K562 (cell line): Measurements from ENCODE around the gene PRMT2. TPM values are rescaled to one million over a fixed set of nuclear protein-coding genes. Genes with fewer than 3 reads are reported as not detected.

Source experiments
- ATAC-seq: fragments of 200-7000 bp; cut with Tn5 transposase; 3 replicates; pipeline ENCODE4 v1.9.1; 2020; ENCODE audit warnings: moderate library complexity
- Bru-seq: library from RNA; stranded (reverse); fragments of 400-500 nt; gene quantifications from one replicate; lab custom pipeline; 2021; lab: Mats Ljungman, UMichigan
- BruChase-seq, 2 experiments: library from RNA; stranded (reverse); fragments of 400-500 nt; gene quantifications; one replicate each; lab custom pipeline; 2021; lab: Mats Ljungman, UMichigan
- BruUV-seq: library from RNA; stranded (reverse); fragments of 400-500 nt; replicated peaks from 2 replicates; lab custom pipeline; 2021; lab: Mats Ljungman, UMichigan
- CTCF ChIA-PET: fragments of 300-600 bp; formaldehyde crosslinking; extraction: SDS; loops from one replicate; lab custom pipeline; 2021; ENCODE audit warnings: low intra/inter-chr PET ratio; lab: Yijun Ruan, JAX
- POLR2A ChIA-PET: fragments of 300-600, 350-650 bp; sonication (Branson Sonifier 250); formaldehyde crosslinking; extraction: SDS; loops from one replicate; lab custom pipeline; 2021; ENCODE audit warnings: antibody characterized with exemption, inconsistent platforms; lab: Yijun Ruan, JAX
- DNase-seq, 4 experiments: peaks; one replicate each; pipeline versions ENCODE4 v3.0.0 to v3.0.0-alpha.2; 2011 to 2018; ENCODE audit warnings: low spot score in 3 of 4, mixed read lengths in 3 of 4; ENCODE audit errors: extremely low read depth in 1 of 4
- FAIRE-seq: peaks from 2 replicates; lab custom pipeline; 2011; peaks lifted over from hg19 to GRCh38; lab: Jason Lieb, UNC
- H2AFZ ChIP-seq: 2 replicates; pipeline ENCODE4 v1.6.0; 2011; ENCODE audit warnings: low read depth, low read length, control low read depth, inconsistent platforms
- H3K27ac ChIP-seq: fragments of 200-600 bp; 3 replicates; pipeline ENCODE4 v1.8.0; 2011; ENCODE audit warnings: low read depth, mild to moderate bottlenecking, control low read depth, inconsistent platforms, low read length, moderate library complexity, mixed read lengths; ENCODE audit errors: extremely low read depth
- H3K27me3 ChIP-seq, 2 experiments: fragments of 300-600 bp in 1 of 2; 2 replicates in 1 of 2; 3 replicates in 1 of 2; pipeline versions ENCODE4 v1.6.0 to v1.8.0; 2011; ENCODE audit warnings: inconsistent platforms in 2 of 2, low read length in 2 of 2, mild to moderate bottlenecking in 1 of 2, mixed read lengths in 1 of 2, moderate library complexity in 1 of 2; ENCODE audit not compliant: control insufficient read depth in 2 of 2, insufficient read depth in 2 of 2
- H3K36me3 ChIP-seq: fragments of 300-600 bp; 3 replicates; pipeline ENCODE4 v1.8.0; 2011; ENCODE audit warnings: mild to moderate bottlenecking, low read length, inconsistent platforms; ENCODE audit not compliant: control insufficient read depth, insufficient read depth
- H3K4me1 ChIP-seq, 2 experiments: fragments of 200-600 bp in 1 of 2; replicated peaks in 1 of 2; 2 replicates in 1 of 2; 3 replicates in 1 of 2; pipeline versions ENCODE4 v1.5.1 to v1.8.0; 2011; ENCODE audit warnings: inconsistent platforms in 2 of 2, low read length in 2 of 2, mild to moderate bottlenecking in 1 of 2, mixed read lengths in 1 of 2, moderate library complexity in 1 of 2; ENCODE audit not compliant: control insufficient read depth in 2 of 2, insufficient read depth in 2 of 2
- H3K4me2 ChIP-seq: 2 replicates; pipeline ENCODE4 v1.6.1; 2011; ENCODE audit warnings: low read length, control low read depth, inconsistent platforms, mixed read lengths; ENCODE audit not compliant: insufficient read depth
- H3K4me3 ChIP-seq: fragments of 200-600 bp; sonication (generic), shearing (Covaris generic); 2 replicates; pipeline ENCODE4 v1.5.1; 2016; ENCODE audit warnings: control low read depth, inconsistent platforms
- H3K79me2 ChIP-seq: fragments of 200-600 bp; 3 replicates; pipeline ENCODE4 v1.8.0; 2011; ENCODE audit warnings: low read length, inconsistent platforms; ENCODE audit not compliant: control insufficient read depth, insufficient read depth
- H3K9ac ChIP-seq, 2 experiments: 2 replicates each; pipeline versions ENCODE4 v1.6.0 to v1.6.1; 2011; ENCODE audit warnings: low read depth in 2 of 2, low read length in 2 of 2, control low read depth in 1 of 2, inconsistent platforms in 1 of 2, mild to moderate bottlenecking in 1 of 2, mixed read lengths in 1 of 2; ENCODE audit not compliant: insufficient read depth in 1 of 2
- H3K9me1 ChIP-seq: one replicate; pipeline ENCODE4 v1.6.0; 2011; ENCODE audit warnings: inconsistent platforms, mild to moderate bottlenecking, low read length, moderate library complexity; ENCODE audit not compliant: control insufficient read depth, insufficient read depth
- H3K9me3 ChIP-seq: replicated peaks from 2 replicates; pipeline ENCODE4 v1.5.1; 2011; ENCODE audit warnings: low read depth, low read length, inconsistent platforms; ENCODE audit not compliant: control insufficient read depth, insufficient read depth
- H4K20me1 ChIP-seq: replicated peaks from 2 replicates; pipeline ENCODE4 v1.6.1; 2011; ENCODE audit warnings: low read length, inconsistent platforms, mixed read lengths; ENCODE audit not compliant: control insufficient read depth, insufficient read depth
- CBFA2T2 ChIP-seq: fragments of 450-650 bp; conservative IDR thresholded peaks from 2 replicates; pipeline ENCODE4 v1.6.1; 2017; ENCODE audit warnings: mild to moderate bottlenecking
- CBFB ChIP-seq: sonication (generic); formaldehyde crosslinking; IDR thresholded peaks from 2 replicates; pipeline ENCODE4 v1.4.0; 2020; ENCODE audit warnings: mild to moderate bottlenecking, missing genetic modification reagents
- EHMT2 ChIP-seq: fragments of 450-650 bp; IDR thresholded peaks from 2 replicates; pipeline ENCODE4 v1.6.1; 2018; ENCODE audit warnings: antibody characterized with exemption
- GABPB1 ChIP-seq: sonication (generic); formaldehyde crosslinking; IDR thresholded peaks from 2 replicates; pipeline ENCODE4 v1.8.0; 2022; ENCODE audit warnings: mild to moderate bottlenecking, missing genetic modification reagents
- GTF2F1 ChIP-seq: IDR thresholded peaks from 2 replicates; pipeline ENCODE4 v1.6.1; 2011; ENCODE audit warnings: low read depth, low read length, improper control_type of control experiment
- KAT8 ChIP-seq: fragments of 450-650 bp; IDR thresholded peaks from 2 replicates; pipeline ENCODE4 v1.6.1; 2016; ENCODE audit warnings: low read depth, mild to moderate bottlenecking
- PYGO2 ChIP-seq: fragments of 450-650 bp; IDR thresholded peaks from 2 replicates; pipeline ENCODE4 v1.6.1; 2016; ENCODE audit warnings: mild to moderate bottlenecking, missing genetic modification characterization, moderate library complexity, missing compliant biosample characterization
- SAP30 ChIP-seq: fragments of 200-600 bp; sonication (generic); IDR thresholded peaks from 2 replicates; pipeline ENCODE4 v1.6.1; 2012; ENCODE audit warnings: borderline replicate concordance, low read depth, mild to moderate bottlenecking, moderate library complexity, low read length, control low read depth, inconsistent platforms; ENCODE audit not compliant: insufficient read depth, poor library complexity, severe bottlenecking
- SMAD1 ChIP-seq: fragments of 150-350 bp; IDR thresholded peaks from 2 replicates; pipeline ENCODE4 v1.6.1; 2014; ENCODE audit warnings: low read length, low read depth; ENCODE audit not compliant: partially characterized antibody
- YBX1 ChIP-seq: fragments of 450-650 bp; IDR thresholded peaks from 2 replicates; pipeline ENCODE4 v1.7.1; 2016; ENCODE audit warnings: mild to moderate bottlenecking
- ZNF384 ChIP-seq: IDR thresholded peaks from 2 replicates; pipeline ENCODE4 v1.6.1; 2012; ENCODE audit warnings: low read depth, low read length, improper control_type of control experiment
- ZNF436 ChIP-seq: fragments of 250-450, 450-650 bp; sonication (Bioruptor Pico); formaldehyde crosslinking; IDR thresholded peaks from 2 replicates; pipeline ENCODE4 v1.7.0; 2020; ENCODE audit warnings: mild to moderate bottlenecking
- ZNF57 ChIP-seq: fragments of 450-650 bp; formaldehyde crosslinking; IDR thresholded peaks from 2 replicates; pipeline ENCODE4 v1.4.0; 2020; ENCODE audit warnings: mild to moderate bottlenecking, moderate library complexity
- ZNF584 ChIP-seq: fragments of 200-800 bp; sonication (Bioruptor generic); IDR thresholded peaks from 2 replicates; pipeline ENCODE4 v1.6.1; 2016; ENCODE audit warnings: low read depth, mild to moderate bottlenecking, missing genetic modification characterization, missing compliant biosample characterization
- WGBS: fragments of 100-300 bp; shearing (Covaris generic); methylation state at CpG from one replicate; pipeline ENCODE4 v1.1.6; 2016; ENCODE audit warnings: low coverage, mixed read lengths; ENCODE audit not compliant: insufficient coverage; ENCODE audit errors: missing lambda C conversion rate; 5-methylcytosine and 5-hydroxymethylcytosine counted together
- in situ Hi-C: fragments of 300-500 bp; cut with MboI; formaldehyde crosslinking; loops from 4 replicates; pipeline ENCODE4 v1.15.0; 2018; ENCODE audit warnings: inconsistent platforms, mixed read lengths
- intact Hi-C: fragments of 100-400 bp; cut with micrococcal nuclease; formaldehyde crosslinking; loops from 2 replicates; pipeline ENCODE4 v1.14.2; 2022
- long read RNA-seq, 3 experiments: library from polyadenylated mRNA in 2 of 3; library from RNA in 1 of 3; unstranded in 2 of 3; stranded (forward) in 1 of 3; transcript quantifications; one replicate each; pipeline ENCODE4 v2.0.0, GENCODE V29; 2019 to 2022
- polyA minus RNA-seq, 3 experiments: library from RNA; depleted of rRNA, polyadenylated mRNA; stranded (reverse); fragments of >200 nt; gene quantifications; 2 replicates each; pipeline ENCODE4 v1.2.3, GENCODE V29; 2011
- polyA plus RNA-seq, 8 experiments: library from polyadenylated mRNA; depleted of rRNA in 4 of 8; stranded (reverse) in 5 of 8; unstranded in 3 of 8; fragments of >200 nt; fragmentation: Nextera tagmentation in 2 of 8; fragmentation: Illumina TruSeq in 1 of 8; extraction: Ambion mirVana in 2 of 8; extraction: Trizol in 1 of 8; gene quantifications; 2 replicates each; pipeline versions ENCODE4 v1.2.1 to v1.2.3, GENCODE V29; 2011 to 2014; ENCODE audit warnings: inconsistent platforms in 1 of 8, missing spikeins in 1 of 8
- total RNA-seq, 7 experiments: library from RNA; depleted of rRNA in 6 of 7; stranded (reverse); fragments of >200 nt in 6 of 7; fragmentation: Illumina TruSeq in 2 of 7; extraction: Trizol in 2 of 7; gene quantifications; 2 replicates each; pipeline versions ENCODE4 v1.2.1 to v1.2.3, GENCODE V29; 2011 to 2021; ENCODE audit warnings: low replicate concordance in 1 of 7

Gene PRMT2
- total RNA-seq (2011; cell fraction: chromatin; rRNA removed; ENCODE audit: low replicate concordance): 57.9 and 74.0 TPM in 2 replicates
- 39.0 and 43.6 TPM in 2 replicates for total RNA-seq (2011; cell fraction: nucleolus; rRNA removed)
- total RNA-seq (2011; cell fraction: nucleoplasm; rRNA removed): 48.0 and 70.5 TPM in 2 replicates
- total RNA-seq (2014; rRNA removed) (59.9 and 68.1 TPM in 2 replicates), total RNA-seq (2014; rRNA removed; fragmentation: Illumina TruSeq; extraction: Trizol) (35.1 and 43.5 TPM in 2 replicates), total RNA-seq (2015; rRNA removed; fragmentation: Illumina TruSeq; extraction: Trizol) (57.0 and 59.3 TPM in 2 replicates), total RNA-seq (2021) (48.0 and 52.7 TPM in 2 replicates), polyA plus RNA-seq (2011; rRNA removed) (85.7 and 87.0 TPM in 2 replicates), polyA plus RNA-seq (2014; fragmentation: Illumina TruSeq; extraction: Trizol) (49.8 and 56.3 TPM in 2 replicates), polyA plus RNA-seq (2014; fragmentation: Nextera tagmentation; extraction: Ambion mirVana) (10 to 100 TPM; 37.2 to 70.9 TPM), polyA plus RNA-seq (2014; rRNA removed) (69.6 and 73.7 TPM in 2 replicates), polyA minus RNA-seq (2011; rRNA and poly(A)+ RNA removed) (48.8 and 62.4 TPM in 2 replicates), Bru-seq, nascent RNA (percentile 67 among the genes with signal in this experiment), BruChase-seq, experiment 1, labeled RNA remaining after a 2-hour chase (percentile 77 among the genes with signal in this experiment), BruChase-seq, experiment 2, labeled RNA remaining after a 6-hour chase (percentile 76 among the genes with signal in this experiment)
- polyA plus RNA-seq (2011; cell fraction: cytosol; rRNA removed): 87.3 and 99.4 TPM in 2 replicates
- 127 and 129 TPM in 2 replicates for polyA plus RNA-seq (2011; cell fraction: nucleus; rRNA removed)
- polyA plus RNA-seq (2012): 72.9 and 73.8 TPM in 2 replicates
- polyA minus RNA-seq (2011; cell fraction: cytosol; rRNA and poly(A)+ RNA removed): 23.8 and 28.9 TPM in 2 replicates
- polyA minus RNA-seq (2011; cell fraction: nucleus; rRNA and poly(A)+ RNA removed): 30.3 and 39.5 TPM in 2 replicates
- long read RNA-seq, experiment 1, transcript PRMT2-203 (12 exons, 2,688 nt): minor isoform, 27 of 439 reads
- long read RNA-seq, experiment 1, transcript PRMT2-206 (11 exons, 2,131 nt): major isoform, 52 of 439 reads
- long read RNA-seq, experiment 1, transcript PRMT2-204 (6 exons, 954 nt): minor isoform, 32 of 439 reads
- long read RNA-seq, experiment 1, transcript PRMT2-201 (7 exons, 1,011 nt): minor isoform, 18 of 439 reads
- long read RNA-seq, experiment 1, partial matches to known transcripts: 136 of 439 reads
- long read RNA-seq, experiment 1, other reads (novel, unspliced or antisense): 154 of 439 reads
- long read RNA-seq, experiment 2, transcript PRMT2-204 (6 exons, 954 nt): major isoform, 10 of 66 reads
- long read RNA-seq, experiment 2, transcript PRMT2-206 (11 exons, 2,131 nt): minor isoform, 8 of 66 reads
- long read RNA-seq, experiment 2, transcript PRMT2-203 (12 exons, 2,688 nt): minor isoform, 5 of 66 reads
- long read RNA-seq, experiment 2, partial matches to known transcripts: 24 of 66 reads
- long read RNA-seq, experiment 2, other reads (novel, unspliced or antisense): 16 of 66 reads
- long read RNA-seq, experiment 3, transcript PRMT2-210 (8 exons, 1,874 nt): minor isoform, 8 of 92 reads
- long read RNA-seq, experiment 3, transcript PRMT2-206 (11 exons, 2,131 nt): minor isoform, 12 of 92 reads
- long read RNA-seq, experiment 3, transcript PRMT2-203 (12 exons, 2,688 nt): minor isoform, 6 of 92 reads
- long read RNA-seq, experiment 3, transcript PRMT2-204 (6 exons, 954 nt): major isoform, 17 of 92 reads
- long read RNA-seq, experiment 3, partial matches to known transcripts: 29 of 92 reads
- long read RNA-seq, experiment 3, other reads (novel, unspliced or antisense): 14 of 92 reads

DNA sequence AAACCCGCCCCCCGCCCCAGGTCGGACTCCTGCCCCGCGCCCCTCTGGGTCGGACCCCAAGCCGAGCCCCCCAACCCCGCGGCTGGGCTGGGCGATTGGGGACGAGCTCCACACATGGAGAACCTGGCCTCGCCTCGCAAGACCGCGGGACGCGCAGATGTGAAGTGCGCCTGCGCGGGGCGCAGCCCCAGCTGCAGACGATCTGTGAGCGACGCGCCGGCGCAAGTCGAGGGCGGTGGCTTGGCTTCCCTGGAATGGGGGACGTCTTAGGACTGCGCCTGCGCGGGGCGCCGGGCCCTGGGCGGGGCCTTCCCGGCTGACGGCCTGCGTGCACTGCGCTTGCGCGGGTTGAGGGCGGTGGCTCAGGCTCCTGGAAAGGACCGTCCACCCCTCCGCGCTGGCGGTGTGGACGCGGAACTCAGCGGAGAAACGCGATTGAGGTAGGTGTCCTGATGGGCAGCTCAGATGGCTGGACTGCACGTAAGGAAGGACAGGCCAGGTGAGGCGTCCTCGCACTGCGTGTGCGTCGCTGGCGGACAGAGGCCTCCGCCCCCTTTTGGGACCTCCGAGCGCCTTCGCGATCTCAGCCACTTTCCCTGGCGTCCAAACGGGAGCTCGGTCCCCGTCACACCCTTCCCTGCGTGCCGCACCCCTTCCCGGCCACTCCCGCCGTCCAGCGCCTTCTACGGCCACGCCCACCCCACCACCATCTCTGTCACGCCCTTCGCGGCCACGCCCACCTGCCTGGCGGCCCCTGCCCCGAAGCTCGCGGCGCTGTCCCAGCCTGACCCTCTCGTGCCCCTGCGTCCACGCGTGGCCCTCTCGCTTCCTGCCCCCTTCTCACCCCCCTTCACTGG, at the start of gene PRMT2:
PRMT2 (plus strand) TSS at position 351 of the 857 bp plus-strand sequence. CDS start 1,278 bp downstream, outside the sequence.
- intact Hi-C loops: no loop called here
- in situ Hi-C loops: no loop called here
- Histone ChIP-seq H3K4me2 (peak within 1 kb of the TSS; percentile 99), H3K4me1 (peaks cover 14 to 25% of the 10 kb centered on the region in 2 experiments; a peak in 4 of 5 replicates), H3K9me1 (no peaks in the 10 kb centered on the region), H3K4me3 (peak within 1 kb of the TSS; percentile 63), H3K9me3 (no peaks in the 10 kb centered on the region), H3K9ac (peak within 1 kb of the TSS; percentile 95 to 100), H3K79me2 (peaks cover 45% of the 10 kb centered on the region), H3K36me3 (peaks cover 20% of the 10 kb centered on the region; the same call in 2 of the 3 replicates), H4K20me1 (no peaks in the 10 kb centered on the region), H3K27me3 (no peaks in the 10 kb centered on the region), H3K27ac (peak within 1 kb of the TSS; percentile 97), H2AFZ (peak within 1 kb of the TSS; percentile 96)
- WGBS: under 1% methylated on average over 63 of the region's 90 CpGs
- FAIRE-seq: peak; percentile 82
- POLR2A ChIA-PET: interaction anchor here (0.6 to 1.8 kb wide), 18 partner anchors 8 to 683 kb away, joined by 3 to 9 read pairs (median 4); no protein-coding TSS in a partner anchor
- CTCF ChIA-PET: no interaction called here
- no TSS peak for BruUV-seq
- peak; percentile 99 to 100 (median 100) for DNase-seq
- peak; percentile 90 for ATAC-seq
- TF ChIP-seq ZNF584 (CRISPR knock-in tag): no peak
- TF ChIP-seq GTF2F1: peak; percentile 34
- peak; percentile 83; the same call in 1 of the 2 replicates for TF ChIP-seq CBFB
- no peak for TF ChIP-seq PYGO2 (tag)
- TF ChIP-seq EHMT2: no peak
- no peak for TF ChIP-seq ZNF57 (CRISPR knock-in tag)
- peak; percentile 56 for TF ChIP-seq SMAD1
- peak; percentile 98 for TF ChIP-seq SAP30
- peak; percentile 80; the same call in 1 of the 2 replicates for TF ChIP-seq GABPB1 (CRISPR knock-in tag)
- TF ChIP-seq CBFA2T2: no peak
- no peak for TF ChIP-seq YBX1
- no peak for TF ChIP-seq ZNF384
- TF ChIP-seq ZNF436: no peak
- no peak for TF ChIP-seq KAT8
